ENCODE measurements around the gene GFI1.

The GFI1 gene

GRCh38 chr1:92487078-92487605 is 417 bp upstream of the GFI1 start:
- no peak for DNase-seq (ENCODE audit: low spot score)

GRCh38 chr1:92485381-92486250 is 1.1 kb downstream of the GFI1 start:
- DNase-seq (ENCODE audit: low spot score) = peak; percentile 32

- DNase-seq (ENCODE audit: low spot score) = no peak
These were observed 2.0 kb downstream of the GFI1 start for GRCh38 chr1:92484472-92485380.

DNA sequence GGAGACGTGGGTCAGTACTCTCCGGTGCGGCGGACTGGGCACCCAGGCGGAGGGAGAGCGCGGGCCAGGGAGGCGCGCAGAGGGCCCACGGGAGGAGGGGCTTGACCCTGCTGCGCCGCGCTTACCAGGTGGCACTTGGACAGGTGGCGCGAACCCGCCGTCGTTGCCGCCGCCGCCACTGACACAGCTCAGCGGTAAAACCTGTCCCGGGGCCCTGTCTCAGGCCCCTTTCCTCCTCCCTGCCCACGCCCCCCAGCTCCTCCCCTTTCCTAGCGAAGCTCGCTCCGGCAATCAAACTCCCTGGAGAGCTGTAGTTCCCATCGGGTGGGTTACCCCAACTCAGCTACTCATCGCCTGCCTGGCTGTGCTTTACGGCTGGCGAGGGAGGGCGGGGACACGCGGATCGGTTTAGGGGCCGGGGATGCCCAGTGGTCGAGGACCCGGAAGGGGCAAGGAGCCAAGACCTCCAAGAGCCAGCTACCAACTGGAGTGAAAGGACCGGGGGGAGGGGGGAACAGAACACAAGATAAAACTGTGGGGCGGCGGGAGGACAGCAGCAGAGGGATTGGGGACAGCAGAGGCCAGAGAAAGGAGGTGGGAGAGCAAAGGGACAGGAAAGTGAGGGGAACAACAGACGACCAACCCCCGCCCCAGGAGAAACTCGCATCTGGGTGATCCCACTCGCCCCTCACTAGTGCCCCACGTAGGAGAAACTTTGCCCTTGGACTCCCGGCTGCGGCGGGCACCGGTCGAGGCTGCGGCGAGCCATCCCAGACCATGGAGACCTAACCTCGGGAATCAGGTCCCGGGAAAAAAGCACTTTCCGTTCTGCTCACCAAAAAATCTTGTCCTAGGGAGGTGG is 2.9 kb downstream of the GFI1 start:
- DNase-seq (ENCODE audit: low spot score) = no peak

- DNase-seq (ENCODE audit: low spot score) = peak; percentile 21
These were observed 3.8 kb downstream of the GFI1 start for GRCh38 chr1:92482665-92483609.

DNA sequence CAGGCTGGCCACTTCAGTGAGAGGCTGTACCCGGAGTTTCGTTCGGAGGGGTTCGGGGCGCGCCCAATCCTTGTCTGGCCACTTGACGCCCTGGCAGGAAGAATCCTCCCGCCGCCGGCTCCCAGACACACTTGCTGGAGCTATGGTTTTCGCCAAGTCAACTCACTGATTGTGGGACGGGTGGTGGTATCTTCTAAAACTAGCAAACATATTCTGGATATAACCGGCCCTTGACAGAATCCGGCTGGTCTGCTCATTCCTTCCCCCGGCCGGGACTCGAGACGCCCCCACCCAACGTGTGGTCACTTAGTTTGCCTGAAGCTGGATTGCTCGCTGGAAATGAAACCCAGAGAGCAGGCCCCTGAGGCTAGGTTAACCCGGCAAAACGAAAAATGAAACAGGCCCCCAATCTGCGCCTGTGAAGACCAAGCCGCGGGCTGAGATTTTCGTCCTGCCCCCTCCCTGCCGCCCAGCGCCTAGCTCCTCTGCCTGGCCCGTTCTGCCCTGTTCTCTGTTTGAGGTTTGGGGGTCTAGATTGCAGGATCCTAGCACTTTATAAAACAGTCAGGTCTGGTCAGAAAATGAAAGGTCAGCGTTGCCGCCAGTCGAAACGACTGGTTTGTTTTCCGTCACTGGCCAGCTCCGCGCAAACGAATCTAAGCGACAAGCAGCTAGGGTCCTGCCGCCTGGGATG is 4.6 kb downstream of the GFI1 start:
- peak; percentile 39 for DNase-seq (ENCODE audit: low spot score)

DNA sequence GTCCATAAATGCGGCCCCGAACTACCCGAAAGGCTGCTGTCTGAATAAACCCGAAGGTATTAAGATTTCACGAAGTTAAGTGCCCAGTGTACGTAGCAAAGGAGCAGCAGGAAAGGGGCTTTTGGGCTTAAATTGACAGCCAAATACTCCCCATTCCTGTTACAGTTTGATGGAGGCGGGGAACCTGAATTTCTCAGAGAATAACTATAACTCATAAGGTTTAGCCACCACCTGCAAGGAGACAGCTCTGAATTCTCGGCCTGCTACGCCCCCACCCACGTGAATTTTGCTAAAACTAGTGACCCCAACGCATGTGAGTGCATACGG is 5.2 kb downstream of the GFI1 start:
- no peak for DNase-seq (ENCODE audit: low spot score)

DNA sequence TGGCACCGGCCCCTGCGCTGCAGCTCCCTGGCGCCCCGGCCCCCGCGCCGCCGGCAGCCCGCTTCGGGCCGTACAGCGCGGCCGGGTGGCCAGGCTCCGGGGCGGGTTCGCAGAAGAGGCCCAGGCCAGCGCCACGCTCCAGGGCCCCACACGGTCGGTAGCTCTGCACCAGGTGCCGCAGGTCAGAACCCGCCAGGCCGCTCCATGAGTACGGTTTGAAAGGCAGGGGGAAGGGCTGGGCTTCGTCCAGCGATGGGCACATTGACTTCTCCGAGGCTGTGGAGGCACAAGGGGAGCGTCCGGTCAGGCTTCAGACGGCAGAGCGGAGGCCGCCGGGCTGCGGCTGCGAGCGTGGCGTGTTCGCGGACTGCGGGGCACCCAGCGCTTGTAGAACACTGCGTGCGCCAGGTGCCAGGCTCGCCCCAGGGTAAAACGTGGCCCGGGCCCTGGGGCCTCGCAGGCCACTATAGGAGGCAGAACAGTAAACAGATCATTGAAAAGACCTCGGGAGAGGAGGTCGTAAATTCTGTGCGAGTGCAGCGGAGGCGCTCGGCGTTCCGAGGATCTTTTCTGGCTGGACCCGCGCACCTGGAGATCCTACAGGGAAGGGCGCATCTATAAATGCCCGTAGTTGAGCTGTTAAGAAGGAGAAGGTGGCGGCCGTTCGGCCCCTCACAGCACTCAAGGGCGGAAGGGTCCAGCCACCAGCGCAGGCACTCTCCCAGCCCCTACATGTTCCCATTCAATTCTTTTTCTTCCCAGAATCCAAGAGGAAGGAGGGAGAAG is 5.7 kb downstream of the GFI1 start:
- DNase-seq (ENCODE audit: low spot score) = peak; percentile 13

DNA sequence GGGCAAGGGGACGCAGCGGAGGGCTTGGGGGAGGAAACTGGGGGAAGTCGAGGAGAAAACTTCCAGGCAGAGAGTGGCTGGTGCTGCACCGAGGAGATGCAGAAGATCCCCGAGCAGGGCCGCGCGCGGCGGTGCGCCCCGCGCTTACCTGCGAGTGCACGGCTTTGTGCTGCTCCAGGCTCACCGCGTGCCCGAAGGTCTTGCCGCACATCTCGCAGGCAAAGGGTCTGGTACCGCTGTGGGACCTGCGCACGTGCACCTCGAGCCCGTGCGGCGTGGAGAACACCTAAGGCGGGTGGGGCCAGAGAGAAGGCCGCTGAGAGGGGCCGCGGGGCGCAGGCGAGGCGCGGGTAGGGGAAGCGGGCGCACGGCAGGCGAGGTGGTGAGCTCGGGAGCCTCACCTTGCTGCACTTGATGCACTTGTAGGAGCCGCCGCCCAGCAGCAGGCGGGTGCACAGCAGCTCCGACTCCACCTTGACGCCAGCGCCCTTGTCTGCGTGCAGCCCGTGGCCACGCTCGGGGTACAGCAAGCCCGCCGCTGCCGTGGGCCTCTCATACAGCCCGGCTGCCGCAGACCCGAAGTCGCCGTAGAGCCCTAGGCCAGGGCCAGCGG is 6.4 kb downstream of the GFI1 start:
- DNase-seq (ENCODE audit: low spot score) = no peak

GRCh38 chr1:92479587-92479986 is 7.1 kb downstream of the GFI1 start:
- DNase-seq (ENCODE audit: low spot score) = no peak

DNA sequence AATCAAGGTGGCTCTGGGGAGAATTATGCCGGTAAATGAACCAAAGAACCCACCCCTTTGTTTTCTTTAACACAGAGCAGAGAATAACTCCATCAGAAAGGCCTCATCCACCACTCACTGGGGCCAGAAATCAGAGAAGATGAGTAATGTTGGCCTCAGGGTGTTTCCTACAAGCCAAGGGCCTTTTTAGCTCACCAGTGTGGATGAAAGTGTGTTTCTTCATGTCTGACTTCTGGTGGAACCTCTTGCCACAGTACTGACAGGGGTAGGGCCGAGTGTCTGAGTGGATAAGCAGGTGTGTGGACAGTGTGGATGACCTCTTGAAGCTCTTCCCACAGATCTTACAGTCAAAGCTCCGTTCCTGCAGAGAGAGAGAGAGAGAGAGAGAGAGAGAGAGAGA is 8.3 kb downstream of the GFI1 start:
- DNase-seq (ENCODE audit: low spot score) = no peak

DNA sequence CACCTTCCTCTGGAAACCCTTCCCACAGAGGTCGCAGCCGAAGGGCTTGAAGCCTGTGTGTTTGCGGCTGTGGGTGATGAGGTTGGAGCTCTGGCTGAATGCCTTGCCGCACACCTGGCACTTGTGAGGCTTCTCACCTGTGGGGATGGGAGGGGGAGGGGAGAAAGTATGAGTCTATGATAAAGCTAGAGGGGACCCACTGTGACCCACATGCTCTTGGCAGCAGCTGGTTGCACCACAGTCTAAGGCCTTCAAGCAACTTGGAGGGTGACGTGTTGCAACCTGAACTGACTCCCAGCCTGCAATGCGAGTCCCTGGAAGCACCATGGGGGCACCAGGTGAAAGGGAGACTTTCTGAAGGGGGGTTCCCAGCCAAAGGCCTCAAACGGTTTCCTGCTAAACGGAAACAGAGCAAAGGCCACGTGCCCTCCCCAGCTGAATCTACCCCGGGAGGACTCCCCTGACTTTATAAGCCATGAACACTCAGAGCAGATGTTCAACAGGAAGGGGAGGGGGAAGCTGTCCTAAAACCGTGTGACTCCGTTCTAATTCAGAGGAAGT is 10.6 kb downstream of the GFI1 start:
- DNase-seq (ENCODE audit: low spot score) = no peak

GRCh38 chr1:92475029-92475428 is 11.7 kb downstream of the GFI1 start:
- no peak for DNase-seq (ENCODE audit: low spot score)

DNA sequence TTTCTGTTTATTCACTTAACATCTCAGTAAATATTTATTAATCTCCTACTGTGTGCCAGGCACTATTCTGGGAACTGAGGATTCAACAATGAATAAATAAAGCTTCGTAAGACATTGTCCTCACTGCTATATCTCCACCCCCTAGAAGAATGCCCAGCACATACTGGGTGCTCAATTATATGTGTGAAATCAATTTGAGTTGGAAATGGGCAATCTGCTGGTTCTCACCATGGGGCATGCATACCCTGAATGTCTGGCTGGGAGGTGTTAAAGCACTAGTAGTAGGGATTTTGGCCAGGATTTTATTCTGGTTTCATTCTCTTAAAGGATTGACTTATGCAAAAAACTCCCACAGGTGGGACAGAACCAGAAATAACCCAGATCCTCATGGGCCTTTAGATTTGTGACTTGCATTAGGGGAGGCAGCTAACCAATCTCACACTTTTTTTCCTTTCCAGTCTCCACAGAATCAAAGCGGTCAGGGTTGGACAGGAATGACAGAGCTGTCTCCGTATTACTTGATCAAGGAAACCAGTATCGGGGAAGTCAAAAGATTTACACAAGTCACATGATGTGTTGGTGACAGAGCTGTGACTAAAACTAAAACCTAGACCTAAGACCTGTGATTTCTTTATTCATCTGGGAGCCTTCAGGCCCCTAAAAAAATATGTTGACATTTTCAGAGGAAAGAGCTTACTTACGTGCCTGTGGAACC is 12.8 kb downstream of the GFI1 start:
- DNase-seq (ENCODE audit: low spot score) = no peak

DNA sequence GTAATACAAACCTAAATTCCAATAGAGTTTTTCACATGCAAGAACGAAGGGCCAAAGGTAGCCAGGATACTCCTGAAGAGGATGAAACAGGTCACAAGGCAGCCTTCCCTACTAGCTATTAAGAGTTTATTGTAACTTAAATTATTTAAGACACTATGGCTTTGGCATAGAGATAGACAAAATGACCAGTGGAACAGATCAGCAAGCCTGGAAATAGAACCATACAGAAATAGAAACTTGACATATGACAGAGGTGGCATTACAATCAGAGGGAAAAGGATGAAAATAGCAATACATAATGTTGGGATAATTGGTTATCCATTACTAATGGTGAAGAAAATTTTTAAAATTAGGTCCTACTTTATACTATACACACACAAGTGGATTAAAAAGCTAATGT is 16.5 kb downstream of the GFI1 start:
- DNase-seq (ENCODE audit: low spot score) = no peak

DNA sequence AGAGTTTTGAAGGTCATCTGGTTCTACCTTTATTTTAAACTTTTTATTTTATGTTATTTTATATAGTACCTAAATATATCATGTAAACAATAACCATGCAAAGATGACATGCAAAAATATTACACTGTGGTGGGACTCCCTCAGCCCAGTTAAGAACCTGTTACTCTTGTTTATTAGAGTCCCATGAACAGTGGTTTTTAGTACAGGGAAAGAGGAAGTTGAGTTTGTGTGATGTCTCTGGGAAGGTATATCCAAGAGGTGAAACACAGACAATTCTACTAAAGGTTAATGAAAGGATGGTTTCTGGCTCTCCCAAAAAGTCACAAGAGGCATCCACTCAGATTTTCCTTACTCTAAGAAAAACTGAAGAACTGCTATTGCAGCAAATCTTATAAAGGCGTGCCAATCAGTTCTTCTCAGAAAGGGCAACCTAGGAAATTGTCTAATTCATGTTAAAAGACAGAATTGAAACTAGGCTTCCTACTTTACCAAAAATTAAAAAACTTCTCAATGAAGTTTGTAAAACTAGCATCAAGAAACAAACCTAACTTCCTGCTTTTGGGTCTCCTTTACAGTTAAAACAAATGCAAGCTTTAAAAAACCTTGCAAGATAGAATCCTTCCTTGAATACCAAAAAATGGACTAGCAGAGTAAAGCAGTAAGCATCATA is 19.9 kb downstream of the GFI1 start:
- no peak for DNase-seq (ENCODE audit: low spot score)

DNA sequence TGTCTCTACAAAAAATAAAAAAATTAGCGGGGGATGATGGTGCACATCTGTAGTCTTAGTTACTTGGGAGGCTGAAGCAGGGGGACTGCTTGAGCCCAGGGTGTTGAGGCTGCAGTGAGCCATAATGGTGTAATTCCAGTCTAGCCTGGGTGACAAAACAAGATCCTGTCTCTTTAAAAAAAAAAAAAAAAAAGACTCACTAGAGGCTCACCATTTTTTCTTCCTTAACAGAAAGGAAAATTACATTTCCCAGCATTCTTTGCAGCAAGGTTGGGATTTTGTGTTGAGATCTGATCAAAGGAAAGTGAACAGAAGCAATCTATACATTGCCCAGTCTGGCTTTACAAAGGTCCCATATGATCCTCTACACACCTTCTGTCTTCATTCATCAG is 21.5 kb downstream of the GFI1 start:
- DNase-seq (ENCODE audit: low spot score) = no peak
